ENCODE results near the gene TSPAN18.

DNA sequence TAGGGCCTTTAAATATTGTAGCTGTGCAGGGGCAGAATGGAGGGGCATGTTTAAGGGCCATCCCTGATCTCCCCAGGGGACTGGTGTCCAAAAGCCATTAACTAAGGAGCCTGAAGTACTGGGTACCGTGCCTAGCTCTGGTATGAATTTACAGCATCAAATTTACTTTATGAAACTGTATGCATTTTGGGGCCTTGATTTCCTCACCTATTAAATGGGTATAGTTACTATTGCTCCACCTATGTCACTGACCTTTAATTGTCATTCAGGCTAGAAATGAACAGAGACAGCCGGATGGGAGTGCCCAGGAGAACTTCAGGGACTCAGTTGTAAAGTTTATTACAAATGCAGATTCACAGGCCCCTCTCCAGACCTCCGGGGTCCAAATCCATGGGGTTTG lies 235.7 kb downstream of the TSPAN18 start:
- TF ChIP-seq CTCF (IDR thresholded peaks at IDR 0.05): no peak
- TF ChIP-seq, protein P1, sequence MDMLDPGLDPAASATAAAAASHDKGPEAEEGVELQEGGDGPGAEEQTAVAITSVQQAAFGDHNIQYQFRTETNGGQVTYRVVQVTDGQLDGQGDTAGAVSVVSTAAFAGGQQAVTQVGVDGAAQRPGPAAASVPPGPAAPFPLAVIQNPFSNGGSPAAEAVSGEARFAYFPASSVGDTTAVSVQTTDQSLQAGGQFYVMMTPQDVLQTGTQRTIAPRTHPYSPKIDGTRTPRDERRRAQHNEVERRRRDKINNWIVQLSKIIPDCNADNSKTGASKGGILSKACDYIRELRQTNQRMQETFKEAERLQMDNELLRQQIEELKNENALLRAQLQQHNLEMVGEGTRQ (IDR thresholded peaks at IDR 0.05; ENCODE audit: borderline replicate concordance, low read depth, low read length): no peak
- TF ChIP-seq POLR2AphosphoS5 (IDR thresholded peaks at IDR 0.05; ENCODE audit: low read depth, low read length): no peak
- TF ChIP-seq EZH2phosphoT487 (IDR thresholded peaks at IDR 0.05; ENCODE audit: borderline replicate concordance, low read depth): no peak
- no peak for TF ChIP-seq SIN3A (IDR thresholded peaks at IDR 0.05; ENCODE audit: borderline replicate concordance, low read depth, low read length)
- TF ChIP-seq, protein P2, sequence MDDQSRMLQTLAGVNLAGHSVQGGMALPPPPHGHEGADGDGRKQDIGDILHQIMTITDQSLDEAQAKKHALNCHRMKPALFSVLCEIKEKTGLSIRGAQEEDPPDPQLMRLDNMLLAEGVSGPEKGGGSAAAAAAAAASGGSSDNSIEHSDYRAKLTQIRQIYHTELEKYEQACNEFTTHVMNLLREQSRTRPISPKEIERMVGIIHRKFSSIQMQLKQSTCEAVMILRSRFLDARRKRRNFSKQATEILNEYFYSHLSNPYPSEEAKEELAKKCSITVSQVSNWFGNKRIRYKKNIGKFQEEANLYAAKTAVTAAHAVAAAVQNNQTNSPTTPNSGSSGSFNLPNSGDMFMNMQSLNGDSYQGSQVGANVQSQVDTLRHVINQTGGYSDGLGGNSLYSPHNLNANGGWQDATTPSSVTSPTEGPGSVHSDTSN (IDR thresholded peaks at IDR 0.05): no peak
- no peak for TF ChIP-seq TCF12 (IDR thresholded peaks at IDR 0.05)
- no peak for TF ChIP-seq GABPA (IDR thresholded peaks at IDR 0.05; ENCODE audit: low read depth)
- TF ChIP-seq RXRA (IDR thresholded peaks at IDR 0.05; ENCODE audit: borderline replicate concordance, low read depth): no peak
